B cell (primary cell): ENCODE measurements around the gene PRODH. TPM values are rescaled to one million over a fixed set of nuclear protein-coding genes. Genes with fewer than 3 reads are reported as not detected.

Source experiments
- ATAC-seq: fragments of 200-7000 bp; cut with Tn5 transposase; one replicate; pipeline ENCODE4 v1.10.0; 2021; ENCODE audit warnings: low read depth, mild to moderate bottlenecking, moderate number of reproducible peaks, moderate library complexity
- CTCF ChIA-PET: fragments of 350-600 bp; sonication (Branson Sonifier 250); formaldehyde crosslinking; loops from one replicate; lab custom pipeline; 2021; ENCODE audit warnings: antibody characterized with exemption, inconsistent platforms; lab: Charles Lee
- POLR2A ChIA-PET: fragments of 350-600 bp; sonication (Branson Sonifier 250); formaldehyde crosslinking; loops from one replicate; lab custom pipeline; 2021; ENCODE audit warnings: antibody characterized with exemption; lab: Charles Lee
- DNase-seq: peaks from one replicate; pipeline ENCODE4 v3.0.0; 2013
- H2AFZ ChIP-seq: 2 replicates; pipeline ENCODE4 v1.6.1; 2012; ENCODE audit warnings: mild to moderate bottlenecking, low read depth, low read length; ENCODE audit not compliant: insufficient read depth, poor library complexity, severe bottlenecking
- H3K27ac ChIP-seq, 2 donors: 1 replicate in 1 of 2; 2 replicates in 1 of 2; pipeline ENCODE4 v1.5.1; 2012 to 2013; ENCODE audit warnings: low read length in 2 of 2, mild to moderate bottlenecking in 2 of 2, moderate library complexity in 1 of 2
- H3K27me3 ChIP-seq, 4 experiments: fragments of 200-600 bp in 1 of 4; sonication (generic) in 1 of 4; replicated peaks in 1 of 4; 1 replicate in 2 of 4; 2 replicates in 2 of 4; pipeline versions ENCODE4 v1.6.1 to v1.7.0; 2013 to 2016; ENCODE audit warnings: low read length in 3 of 4, mild to moderate bottlenecking in 2 of 4, mixed read lengths in 1 of 4, moderate library complexity in 1 of 4; ENCODE audit not compliant: insufficient read depth in 4 of 4, control insufficient read depth in 3 of 4; ENCODE audit errors: control extremely low read depth in 1 of 4
- H3K36me3 ChIP-seq, 2 experiments: replicated peaks in 1 of 2; 1 replicate in 1 of 2; 2 replicates in 1 of 2; pipeline versions ENCODE4 v1.6.1 to v1.7.1; 2013; ENCODE audit warnings: low read length in 1 of 2; ENCODE audit not compliant: insufficient read depth in 2 of 2, control insufficient read depth in 1 of 2; ENCODE audit errors: control extremely low read depth in 1 of 2, extremely low read depth in 1 of 2
- H3K4me1 ChIP-seq, 2 donors: fragments of 200-600 bp in 1 of 2; sonication (generic) in 1 of 2; 1 replicate in 1 of 2; 2 replicates in 1 of 2; pipeline versions ENCODE4 v1.5.1 to v1.6.1; 2013 to 2017; ENCODE audit warnings: low read length in 2 of 2; ENCODE audit not compliant: control insufficient read depth in 2 of 2, insufficient read depth in 2 of 2
- H3K4me2 ChIP-seq: replicated peaks from 2 replicates; pipeline ENCODE3; 2012; ENCODE audit warnings: mild to moderate bottlenecking, low read depth, low read length; ENCODE audit not compliant: poor library complexity, severe bottlenecking
- H3K4me3 ChIP-seq, 5 experiments: fragments of 200-600 bp in 1 of 5; sonication (generic) in 1 of 5; 1 replicate in 3 of 5; 2 replicates in 2 of 5; pipeline versions ENCODE4 v1.5.1 to v1.7.0; 2011 to 2016; ENCODE audit warnings: low read length in 4 of 5, mild to moderate bottlenecking in 4 of 5, low read depth in 2 of 5, control low read depth in 1 of 5, moderate library complexity in 1 of 5; ENCODE audit not compliant: insufficient read depth in 1 of 5; ENCODE audit errors: control extremely low read depth in 1 of 5, extremely low read depth in 1 of 5
- H3K79me2 ChIP-seq: fragments of 200-600 bp; sonication (generic); one replicate; pipeline ENCODE4 v1.6.0; 2016; ENCODE audit warnings: low read length; ENCODE audit not compliant: control insufficient read depth, insufficient read depth
- H3K9ac ChIP-seq: fragments of 200-600 bp; sonication (generic); 2 replicates; pipeline ENCODE4 v1.6.1; 2017; ENCODE audit warnings: mild to moderate bottlenecking, low read length, moderate library complexity
- H3K9me3 ChIP-seq, 3 donors: one replicate each; pipeline versions ENCODE4 v1.6.1 to v1.7.1; 2013; ENCODE audit warnings: low read length in 2 of 3; ENCODE audit not compliant: control insufficient read depth in 2 of 3, insufficient read depth in 1 of 3; ENCODE audit errors: control extremely low read depth in 1 of 3
- H4K20me1 ChIP-seq: 2 replicates; pipeline ENCODE4 v1.6.0; 2012; ENCODE audit warnings: mild to moderate bottlenecking, low read length; ENCODE audit not compliant: insufficient read depth, control insufficient read depth, poor library complexity, severe bottlenecking
- H3K27ac Mint-ChIP-seq: one replicate; pipeline ENCODE4 v1.8.0; 2021; ENCODE audit warnings: mixed read lengths
- H3K27me3 Mint-ChIP-seq: one replicate; pipeline ENCODE4 v1.8.0; 2021; ENCODE audit warnings: mixed read lengths
- H3K4me1 Mint-ChIP-seq: one replicate; pipeline ENCODE4 v1.8.0; 2021; ENCODE audit warnings: mixed read lengths
- H3K4me3 Mint-ChIP-seq: one replicate; pipeline ENCODE4 v1.8.0; 2021; ENCODE audit warnings: mixed read lengths
- H3K9me3 Mint-ChIP-seq: one replicate; pipeline ENCODE4 v1.8.0; 2022; ENCODE audit warnings: mixed read lengths; ENCODE audit not compliant: insufficient read depth
- EZH2 ChIP-seq: IDR thresholded peaks from 2 replicates; pipeline ENCODE4 v1.6.1; 2012; ENCODE audit warnings: borderline replicate concordance, low read depth, mild to moderate bottlenecking, moderate library complexity, low read length; ENCODE audit not compliant: insufficient read depth, poor library complexity, severe bottlenecking
- WGBS: methylation state at CpG from one replicate; pipeline ENCODE4 v1.1.5; 2013; ENCODE audit warnings: missing lambda C conversion rate; ENCODE audit not compliant: insufficient coverage; 5-methylcytosine and 5-hydroxymethylcytosine counted together
- intact Hi-C: fragments of 100-400 bp; cut with micrococcal nuclease; formaldehyde crosslinking; loops from one replicate; pipeline ENCODE4 v1.10.0; 2022
- polyA plus RNA-seq: library from polyadenylated mRNA; depleted of rRNA; stranded (reverse); fragments of >200 nt; gene quantifications from 2 replicates; pipeline ENCODE4 v1.2.3, GENCODE V29; 2012
- total RNA-seq, 2 donors: library from RNA; stranded (reverse); fragments of 120-200 nt in 1 of 2; gene quantifications; 1 replicate in 1 of 2; 2 replicates in 1 of 2; pipeline versions ENCODE4 v1.2.3 to v1.2.4, GENCODE V29; 2013 to 2022
- TF ChIP-seq, protein P1 (sequence below): fragments of 200-600 bp; IDR thresholded peaks from one replicate; pipeline ENCODE4 v1.8.0; 2022; ENCODE audit warnings: antibody characterized with exemption, mild to moderate bottlenecking

PRODH gene
- total and polyA plus RNA-seq, 2 donors (not counting 1 experiment from before 2014, with no cell fraction given), result not detected

DNA sequence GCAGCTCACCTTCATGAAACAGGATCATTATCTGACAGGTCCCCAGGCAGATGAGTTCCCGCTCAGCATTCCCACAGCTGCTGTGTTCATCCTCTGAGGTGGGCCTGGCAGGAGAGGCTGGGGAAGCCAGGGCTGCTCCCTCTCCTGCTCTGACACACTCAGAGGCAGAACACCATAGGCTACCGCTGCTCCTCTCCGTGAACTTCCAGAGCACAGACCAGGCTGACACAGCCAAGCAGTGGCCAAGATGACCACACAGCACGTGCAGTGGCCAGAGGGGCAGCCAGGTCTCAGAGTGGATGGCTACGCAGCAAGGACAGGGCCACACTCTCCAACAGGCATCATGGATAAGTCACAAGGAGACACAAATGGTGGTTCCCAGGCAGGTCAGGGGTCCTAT lies 8.5 kb downstream of the PRODH start:
- Histone ChIP-seq H3K4me3 (no peak overlapping the region), H3K9me3 (no peaks in the 10 kb centered on the region), H3K4me1 (no peaks in the 10 kb centered on the region), H3K27me3 (no peaks in the 10 kb centered on the region), H3K79me2 (no peaks in the 10 kb centered on the region), H2AFZ (no peak overlapping the region), H3K36me3 (no peaks in the 10 kb centered on the region), H3K4me2 (no peak overlapping the region), H4K20me1 (no peaks in the 10 kb centered on the region), H3K27ac (no peak overlapping the region), H3K9ac (no peak overlapping the region)
- Mint-ChIP-seq H3K27me3 (no peaks in the 10 kb centered on the region), H3K9me3 (no peaks in the 10 kb centered on the region), H3K27ac (no peak overlapping the region), H3K4me1 (no peaks in the 10 kb centered on the region), H3K4me3 (no peak overlapping the region)
- intact Hi-C loops, result no loop called here
- no peak for ATAC-seq
- WGBS, result no CpG with 5 or more reads among the region's 5 CpGs
- no peak for DNase-seq
- TF ChIP-seq, protein P1, sequence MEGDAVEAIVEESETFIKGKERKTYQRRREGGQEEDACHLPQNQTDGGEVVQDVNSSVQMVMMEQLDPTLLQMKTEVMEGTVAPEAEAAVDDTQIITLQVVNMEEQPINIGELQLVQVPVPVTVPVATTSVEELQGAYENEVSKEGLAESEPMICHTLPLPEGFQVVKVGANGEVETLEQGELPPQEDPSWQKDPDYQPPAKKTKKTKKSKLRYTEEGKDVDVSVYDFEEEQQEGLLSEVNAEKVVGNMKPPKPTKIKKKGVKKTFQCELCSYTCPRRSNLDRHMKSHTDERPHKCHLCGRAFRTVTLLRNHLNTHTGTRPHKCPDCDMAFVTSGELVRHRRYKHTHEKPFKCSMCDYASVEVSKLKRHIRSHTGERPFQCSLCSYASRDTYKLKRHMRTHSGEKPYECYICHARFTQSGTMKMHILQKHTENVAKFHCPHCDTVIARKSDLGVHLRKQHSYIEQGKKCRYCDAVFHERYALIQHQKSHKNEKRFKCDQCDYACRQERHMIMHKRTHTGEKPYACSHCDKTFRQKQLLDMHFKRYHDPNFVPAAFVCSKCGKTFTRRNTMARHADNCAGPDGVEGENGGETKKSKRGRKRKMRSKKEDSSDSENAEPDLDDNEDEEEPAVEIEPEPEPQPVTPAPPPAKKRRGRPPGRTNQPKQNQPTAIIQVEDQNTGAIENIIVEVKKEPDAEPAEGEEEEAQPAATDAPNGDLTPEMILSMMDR, result no peak
- no peak for TF ChIP-seq EZH2
- POLR2A ChIA-PET, result no interaction called here
- CTCF ChIA-PET, result no interaction called here

DNA sequence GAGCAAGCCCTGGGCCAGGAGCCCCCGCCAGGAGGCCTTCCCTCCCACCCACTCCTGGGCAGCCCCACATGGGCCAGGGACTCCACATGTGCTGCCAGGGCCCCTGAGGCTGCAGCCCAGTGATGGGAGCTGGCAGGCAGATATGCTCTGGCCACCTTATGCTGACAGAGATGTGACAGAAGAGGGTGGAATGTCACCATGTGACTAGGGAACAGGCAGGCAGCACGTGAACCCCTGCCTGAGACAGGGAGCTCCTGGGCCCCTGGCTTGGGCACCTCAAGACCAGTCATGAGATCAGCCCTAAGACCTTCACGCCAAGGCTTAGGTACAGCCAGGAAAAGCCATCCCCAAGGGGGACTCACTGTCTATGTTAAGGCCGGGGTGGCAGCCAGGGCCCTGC lies 9.1 kb downstream of the PRODH start:
- no peaks in the 10 kb centered on the region for H3K4me1 Mint-ChIP-seq
- no peaks in the 10 kb centered on the region for H3K36me3 ChIP-seq
- no peak for DNase-seq
- H3K4me2 ChIP-seq, result no peak overlapping the region
- H3K9me3 ChIP-seq, result no peaks in the 10 kb centered on the region
- no peaks in the 10 kb centered on the region for H3K27me3 ChIP-seq
- CTCF ChIA-PET, result no interaction called here
- no CpG with 5 or more reads among the region's 4 CpGs for WGBS
- ATAC-seq, result no peak
- intact Hi-C loops, result no loop called here
- H3K79me2 ChIP-seq, result no peaks in the 10 kb centered on the region
- no peak overlapping the region for H3K4me3 ChIP-seq
- no peaks in the 10 kb centered on the region for H3K27me3 Mint-ChIP-seq
- H4K20me1 ChIP-seq, result no peaks in the 10 kb centered on the region
- H3K27ac Mint-ChIP-seq, result no peak overlapping the region
- POLR2A ChIA-PET, result no interaction called here
- TF ChIP-seq EZH2, result no peak
- H3K9ac ChIP-seq, result no peak overlapping the region
- no peak overlapping the region for H3K4me3 Mint-ChIP-seq
- no peak overlapping the region for H3K27ac ChIP-seq
- no peaks in the 10 kb centered on the region for H3K9me3 Mint-ChIP-seq
- no peaks in the 10 kb centered on the region for H3K4me1 ChIP-seq
- no peak overlapping the region for H2AFZ ChIP-seq
